Naive thymus-derived CD8-positive, alpha-beta T cell (primary cell): Measurements from ENCODE around the gene PLCH2. TPM values are rescaled to one million over a fixed set of nuclear protein-coding genes. Genes with fewer than 3 reads are reported as not detected.

ENCODE experiments used
- ATAC-seq, 2 donors: fragments of 150-1000 bp; cut with Tn5 transposase in 1 of 2; sonication (Bioruptor Pico), chemical (Tn5 transposase) in 1 of 2; 1 replicate in 1 of 2; 2 replicates in 1 of 2; pipeline ENCODE4 v1.10.0; 2021; ENCODE audit warnings: mild to moderate bottlenecking in 2 of 2, moderate library complexity in 2 of 2
- POLR2A ChIA-PET: fragments of 350-600 bp; sonication (Branson Sonifier 250); formaldehyde crosslinking; loops from one replicate; lab custom pipeline; 2021; ENCODE audit warnings: antibody characterized with exemption; lab: Charles Lee
- DNase-seq, 10 donors: peaks; one replicate each; pipeline versions ENCODE4 v3.0.0 to v3.0.0-alpha.2; 2020 to 2022
- H3K27ac Mint-ChIP-seq, 10 donors: one replicate each; pipeline ENCODE4 v1.8.0; 2020 to 2022; ENCODE audit warnings: mild to moderate bottlenecking in 10 of 10, mixed read lengths in 10 of 10, moderate library complexity in 4 of 10, inconsistent platforms in 1 of 10
- H3K27me3 Mint-ChIP-seq, 5 donors: one replicate each; pipeline ENCODE4 v1.8.0; 2021 to 2022; ENCODE audit warnings: mixed read lengths in 5 of 5
- H3K36me3 Mint-ChIP-seq, 3 donors: one replicate each; pipeline ENCODE4 v1.8.0; 2020 to 2022; ENCODE audit warnings: mixed read lengths in 3 of 3, mild to moderate bottlenecking in 2 of 3, inconsistent platforms in 1 of 3
- H3K4me1 Mint-ChIP-seq, 4 donors: one replicate each; pipeline ENCODE4 v1.8.0; 2021 to 2022; ENCODE audit warnings: mixed read lengths in 4 of 4
- H3K4me3 Mint-ChIP-seq, 10 donors: one replicate each; pipeline ENCODE4 v1.8.0; 2020 to 2022; ENCODE audit warnings: mild to moderate bottlenecking in 10 of 10, mixed read lengths in 10 of 10, moderate library complexity in 6 of 10, inconsistent platforms in 1 of 10
- H3K9me3 Mint-ChIP-seq, 9 donors: one replicate each; pipeline ENCODE4 v1.8.0; 2020 to 2022; ENCODE audit warnings: mixed read lengths in 9 of 9, mild to moderate bottlenecking in 3 of 9, inconsistent platforms in 1 of 9, moderate library complexity in 1 of 9
- polyA plus RNA-seq, 3 donors: library from polyadenylated mRNA; unstranded; fragments of 300-500 nt; fragmentation: Illumina TruSeq; gene quantifications; one replicate each; pipeline ENCODE4 v1.2.3, GENCODE V29; 2021
- total RNA-seq, 8 experiments: library from RNA in 2 of 8; stranded (reverse) in 2 of 8; gene quantifications; one replicate each; pipeline ENCODE4 v1.2.3 and lab custom pipeline; 2021 to 2026

PLCH2 gene
- total and polyA plus RNA-seq, 5 experiments from 2014 or later = 0.37 to 16.4 (median 0.52) TPM

DNA sequence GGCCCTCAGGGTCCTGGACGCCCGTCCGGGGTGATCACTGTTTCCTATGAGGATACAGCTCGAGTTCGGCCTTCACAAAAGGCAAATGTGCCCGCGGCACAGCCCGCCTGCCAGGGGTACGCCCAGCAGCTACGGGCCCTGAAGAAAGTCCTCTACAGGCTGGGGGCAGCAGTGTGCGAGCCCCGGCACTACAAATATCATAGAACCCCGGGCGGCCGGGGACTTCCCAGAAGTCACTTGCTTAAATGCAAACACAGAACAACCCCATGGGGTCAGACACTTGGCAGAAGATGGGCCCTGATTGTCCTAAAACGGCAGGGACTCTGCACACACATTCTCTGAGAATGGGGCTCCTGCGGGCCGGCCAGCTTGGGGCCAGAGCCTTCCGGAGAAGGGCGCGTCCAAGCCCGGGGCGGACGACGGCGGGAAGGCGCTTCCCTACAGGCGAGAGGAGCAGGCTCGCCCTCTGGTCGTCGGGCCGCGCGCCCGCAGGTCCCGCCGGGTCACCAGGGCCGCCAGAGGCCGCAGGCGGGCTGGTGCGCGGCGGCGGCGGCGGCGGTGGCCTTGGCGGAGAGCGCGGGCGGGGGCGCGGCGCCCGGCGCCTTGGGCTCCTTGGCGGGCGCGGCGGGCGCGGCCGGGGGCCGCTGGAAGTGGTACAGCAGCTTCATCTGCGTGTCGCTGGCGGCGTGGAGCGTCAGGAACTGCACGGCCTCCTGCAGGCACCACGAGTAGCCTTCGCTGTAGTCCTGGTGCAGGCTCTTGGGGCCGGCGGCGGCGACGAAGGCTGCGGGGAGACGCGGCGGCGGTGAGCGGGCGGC lies 53.1 kb downstream of the PLCH2 start:
- Mint-ChIP-seq H3K27ac (peak overlapping the region in 2 of 10 donors; percentile 43 to 78), H3K4me1 (peaks cover 17 to 34% (median 29%) of the 10 kb centered on the region in 4 donors), H3K27me3 (peaks cover 0 to 14% (median 6%) of the 10 kb centered on the region in 5 donors), H3K4me3 (peak overlapping the region; percentile 69 to 89 (median 76)), H3K36me3 (no peaks in the 10 kb centered on the region), H3K9me3 (no peaks in the 10 kb centered on the region)
- POLR2A ChIA-PET = interaction anchor here (0.6 to 15.0 kb wide), 7 partner anchors 8 to 1307 kb away, joined by 3 to 528 read pairs (median 6); partner anchors contain the start of genes PEX10 and TNFRSF14
- DNase-seq = peak in 8 of 10 donors; percentile 31 to 73 (median 40)
- ATAC-seq = peak; percentile 24 to 27

- POLR2A ChIA-PET = interaction anchor here (0.6 to 15.0 kb wide), 8 partner anchors 9 to 1307 kb away, joined by 3 to 528 read pairs (median 6); partner anchors contain the start of genes PEX10 and TNFRSF14
- H3K36me3 Mint-ChIP-seq = no peaks in the 10 kb centered on the region
- no peak for ATAC-seq
Observed at GRCh38 chr1:2529784-2530512, 53.9 kb downstream of the PLCH2 start, which contains the start of gene HES5. TSS of gene HES5 (minus strand) at chr1:2530263. CDS start at chr1:2530164, 99 bp downstream.

DNA sequence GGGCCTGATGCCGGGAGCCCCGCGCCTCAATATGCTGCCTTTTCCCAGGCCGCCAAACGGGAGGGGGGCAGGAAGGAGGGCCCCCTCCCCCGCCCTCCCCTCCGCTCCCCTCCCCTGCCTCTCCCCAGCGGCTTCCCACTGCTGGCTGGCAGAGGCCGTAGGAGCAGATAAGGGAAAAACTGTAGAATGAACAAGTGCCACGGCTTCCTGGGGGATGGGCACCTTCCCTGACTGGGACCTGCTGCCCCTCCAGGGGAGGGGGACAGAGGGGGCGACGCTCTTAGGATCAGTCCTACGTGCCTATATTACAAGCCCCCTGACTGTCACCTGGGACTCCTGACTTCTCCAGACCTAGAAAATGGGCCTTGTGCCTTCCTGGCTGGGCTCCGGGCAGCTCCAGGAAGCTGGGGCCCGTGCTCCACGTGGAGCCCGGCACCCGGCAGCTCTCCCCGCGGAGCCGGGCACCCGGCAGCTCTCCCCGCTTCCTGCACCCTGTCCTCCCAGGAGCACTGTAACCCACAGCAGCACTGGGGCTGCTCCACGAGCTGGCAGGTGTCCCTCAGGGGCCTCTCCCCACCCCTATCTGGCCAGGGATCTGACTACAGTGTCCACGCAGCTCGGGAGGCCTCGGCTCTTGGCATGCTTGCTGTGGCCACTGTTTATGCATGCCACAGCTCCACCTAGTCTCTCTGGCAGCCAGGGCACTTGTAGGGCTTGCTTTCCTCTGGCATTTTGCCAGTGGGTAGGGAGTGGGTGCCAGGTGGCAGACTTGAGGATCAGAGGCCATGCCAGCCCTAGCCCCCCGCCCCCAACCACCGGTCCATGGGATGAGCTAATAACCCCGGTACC lies 54.6 kb downstream of the PLCH2 start:
- peak overlapping the region in 1 of 10 donors; percentile 61 for H3K27ac Mint-ChIP-seq
- H3K36me3 Mint-ChIP-seq = no peaks in the 10 kb centered on the region
- no peak for ATAC-seq
- H3K4me1 Mint-ChIP-seq = peaks cover 7 to 23% (median 16%) of the 10 kb centered on the region in 4 donors
- peak in 1 of 10 donors; percentile 24 for DNase-seq
- H3K4me3 Mint-ChIP-seq = peak overlapping the region in 8 of 10 donors; percentile 32 to 83 (median 70)
- H3K27me3 Mint-ChIP-seq = peaks cover 0 to 14% (median 6%) of the 10 kb centered on the region in 5 donors
- no peaks in the 10 kb centered on the region for H3K9me3 Mint-ChIP-seq
- POLR2A ChIA-PET = interaction anchor here (1.0 to 15.0 kb wide), 3 partner anchors 11 to 25 kb away, joined by 3 to 528 read pairs (median 5); partner anchors contain the start of gene TNFRSF14

More at GRCh38 chr1:2529784-2530512, 53.9 kb downstream of the PLCH2 start, which contains the start of gene HES5:
- Mint-ChIP-seq H3K27ac (peak within 1 kb of the TSS in 3 of 10 donors; percentile 43 to 78 (median 61)), H3K4me1 (peaks cover 9 to 27% (median 21%) of the 10 kb centered on the region in 4 donors), H3K4me3 (peak within 1 kb of the TSS; percentile 69 to 89 (median 76)), H3K9me3 (no peaks in the 10 kb centered on the region), H3K27me3 (peaks cover 0 to 14% (median 6%) of the 10 kb centered on the region in 5 donors)
- peak in 2 of 10 donors; percentile 34 to 35 for DNase-seq

DNA sequence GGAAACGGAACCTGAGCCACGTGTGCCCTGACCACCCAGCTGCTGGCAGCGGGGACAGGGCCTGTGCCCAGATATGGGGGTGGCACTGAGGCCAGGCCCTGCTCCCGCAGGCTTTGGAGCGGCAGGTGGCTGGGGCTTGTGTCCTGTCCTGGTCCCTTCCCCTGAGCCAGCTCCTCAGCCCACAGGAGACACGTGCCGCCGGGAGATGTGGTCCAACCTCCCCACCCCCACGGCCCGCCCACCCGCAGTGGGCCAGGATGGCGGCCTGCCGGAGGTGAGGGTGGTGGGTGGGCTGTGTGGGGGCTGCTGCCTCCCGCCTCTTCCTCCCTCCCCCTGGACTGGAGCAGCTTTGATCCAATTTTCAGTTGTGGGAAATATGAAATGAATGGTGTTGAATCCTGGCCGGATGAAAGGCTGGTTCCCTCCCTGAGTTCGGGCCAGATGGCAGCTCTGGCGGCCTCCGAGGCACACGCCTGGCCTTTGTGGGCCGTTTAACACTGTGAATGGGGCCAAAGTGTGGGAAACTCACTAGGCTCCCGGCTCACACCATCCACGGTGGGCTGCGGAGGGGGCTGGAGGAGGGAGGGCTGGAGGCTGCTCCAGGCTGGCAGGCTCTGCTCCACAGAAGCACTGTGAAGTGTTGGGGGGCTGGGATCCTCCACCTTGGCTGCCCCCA lies 56.5 kb downstream of the PLCH2 start:
- Mint-ChIP-seq H3K4me1 (peaks cover 0 to 14% (median 8%) of the 10 kb centered on the region in 4 donors), H3K4me3 (no peak overlapping the region), H3K27me3 (peaks cover 0 to 14% (median 8%) of the 10 kb centered on the region in 5 donors), H3K9me3 (no peaks in the 10 kb centered on the region), H3K27ac (no peak overlapping the region), H3K36me3 (no peaks in the 10 kb centered on the region)
- no peak for ATAC-seq
- POLR2A ChIA-PET = interaction anchor here (1.0 to 15.0 kb wide), 5 partner anchors 8 to 117 kb away, joined by 3 to 528 read pairs (median 3); partner anchors contain the start of gene PANK4
- no peak for DNase-seq

GRCh38 chr1:2533365-2533764 lies 57.3 kb downstream of the PLCH2 start:
- DNase-seq (no peak), ATAC-seq (no peak)
- Mint-ChIP-seq H3K36me3 (no peaks in the 10 kb centered on the region), H3K4me3 (no peak overlapping the region), H3K27ac (peak overlapping the region in 1 of 10 donors; percentile 25), H3K4me1 (peaks cover 0 to 14% (median 7%) of the 10 kb centered on the region in 4 donors), H3K9me3 (no peaks in the 10 kb centered on the region), H3K27me3 (peaks cover 0 to 14% (median 8%) of the 10 kb centered on the region in 5 donors)
- POLR2A ChIA-PET = interaction anchor here (0.7 to 15.0 kb wide), 3 partner anchors 9 to 40 kb away, joined by 3 to 528 read pairs (median 21); partner anchors contain the start of gene PANK4

GRCh38 chr1:2534315-2534686 lies 58.2 kb downstream of the PLCH2 start:
- H3K27ac Mint-ChIP-seq = no peak overlapping the region
- H3K9me3 Mint-ChIP-seq = no peaks in the 10 kb centered on the region
- H3K4me1 Mint-ChIP-seq = peaks cover 0 to 8% (median 4%) of the 10 kb centered on the region in 4 donors
- H3K36me3 Mint-ChIP-seq = no peaks in the 10 kb centered on the region
- POLR2A ChIA-PET = interaction anchor here (1.0 to 15.0 kb wide), 4 partner anchors 9 to 119 kb away, joined by 3 to 528 read pairs (median 12); partner anchors contain the start of gene PANK4
- H3K27me3 Mint-ChIP-seq = peaks cover 0 to 12% (median 8%) of the 10 kb centered on the region in 5 donors
- no peak overlapping the region for H3K4me3 Mint-ChIP-seq
- DNase-seq (no peak), ATAC-seq (no peak)

DNA sequence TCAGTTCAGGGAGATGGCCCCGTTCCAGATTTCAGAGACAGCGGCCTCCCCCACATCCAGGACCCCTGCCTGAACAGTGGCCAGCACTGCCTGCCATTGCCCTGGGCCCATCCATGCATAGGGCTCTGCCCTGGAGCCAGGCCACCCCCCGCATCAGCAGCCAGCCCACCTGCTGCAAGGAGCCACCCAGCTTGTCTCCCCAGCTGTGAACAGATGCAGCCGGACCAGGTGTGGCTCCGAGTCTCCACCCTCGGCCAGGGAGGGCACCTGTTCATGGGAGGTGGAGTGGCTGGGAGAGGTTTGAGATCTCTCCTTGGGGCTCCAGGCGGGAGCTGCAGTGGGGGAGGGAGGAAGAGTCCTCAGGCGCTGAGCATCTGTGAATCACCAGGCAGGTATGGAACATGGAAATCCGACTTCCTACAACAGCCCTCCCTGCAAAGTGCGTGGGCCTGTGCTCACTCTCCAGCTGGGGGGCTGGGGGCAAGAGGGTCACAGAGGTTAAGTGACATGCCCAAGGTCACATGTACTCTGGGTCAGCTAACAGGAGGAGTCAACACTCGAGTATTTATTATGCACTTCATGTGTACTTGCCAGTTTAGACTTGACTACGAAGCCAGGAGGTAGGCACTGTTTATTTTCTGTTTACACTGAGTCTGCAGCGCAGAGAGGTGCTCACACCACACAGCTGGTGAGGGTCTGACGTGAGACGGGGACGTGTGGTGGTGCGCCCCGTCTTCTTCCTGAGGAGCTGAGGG lies 58.8 kb downstream of the PLCH2 start:
- POLR2A ChIA-PET = interaction anchor here (0.8 to 15.0 kb wide), 5 partner anchors 9 to 119 kb away, joined by 3 to 528 read pairs (median 3); partner anchors contain the start of gene PANK4
- no peak for DNase-seq
- no peak for ATAC-seq
- Mint-ChIP-seq H3K4me3 (no peak overlapping the region), H3K36me3 (no peaks in the 10 kb centered on the region), H3K4me1 (peaks cover 0 to 9% (median 4%) of the 10 kb centered on the region in 4 donors), H3K27me3 (peaks cover 0 to 12% (median 8%) of the 10 kb centered on the region in 5 donors), H3K27ac (no peak overlapping the region), H3K9me3 (no peaks in the 10 kb centered on the region)

DNA sequence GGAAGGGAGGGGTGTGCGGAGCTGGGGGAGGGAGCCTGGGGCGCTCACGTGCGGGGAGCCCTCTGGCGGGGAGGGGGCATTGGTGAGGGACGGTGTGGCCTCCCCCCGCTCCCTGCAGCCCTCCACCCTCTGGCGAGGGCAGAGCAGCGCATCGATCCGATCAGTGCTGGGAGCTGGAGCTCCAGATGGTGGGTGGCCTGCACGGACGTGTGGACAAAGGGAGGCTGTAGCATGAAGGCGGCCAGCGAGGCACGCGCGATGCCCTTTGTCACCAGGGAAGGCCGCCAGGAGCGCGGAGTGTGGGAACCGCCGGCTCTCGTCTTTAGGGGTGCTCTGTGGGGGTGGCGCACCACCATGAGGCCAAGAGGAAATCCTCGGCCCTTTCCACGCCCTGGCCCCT lies 59.4 kb downstream of the PLCH2 start:
- H3K36me3 Mint-ChIP-seq = no peaks in the 10 kb centered on the region
- H3K4me3 Mint-ChIP-seq = no peak overlapping the region
- peaks cover 0 to 9% (median 4%) of the 10 kb centered on the region in 4 donors for H3K4me1 Mint-ChIP-seq
- no peak overlapping the region for H3K27ac Mint-ChIP-seq
- H3K27me3 Mint-ChIP-seq = peaks cover 0 to 12% (median 8%) of the 10 kb centered on the region in 5 donors
- ATAC-seq (no peak), DNase-seq (no peak)
- H3K9me3 Mint-ChIP-seq = no peaks in the 10 kb centered on the region
- POLR2A ChIA-PET = interaction anchor here (0.8 to 15.0 kb wide), 5 partner anchors 8 to 120 kb away, joined by 3 to 528 read pairs (median 3); partner anchors contain the start of gene PANK4

DNA sequence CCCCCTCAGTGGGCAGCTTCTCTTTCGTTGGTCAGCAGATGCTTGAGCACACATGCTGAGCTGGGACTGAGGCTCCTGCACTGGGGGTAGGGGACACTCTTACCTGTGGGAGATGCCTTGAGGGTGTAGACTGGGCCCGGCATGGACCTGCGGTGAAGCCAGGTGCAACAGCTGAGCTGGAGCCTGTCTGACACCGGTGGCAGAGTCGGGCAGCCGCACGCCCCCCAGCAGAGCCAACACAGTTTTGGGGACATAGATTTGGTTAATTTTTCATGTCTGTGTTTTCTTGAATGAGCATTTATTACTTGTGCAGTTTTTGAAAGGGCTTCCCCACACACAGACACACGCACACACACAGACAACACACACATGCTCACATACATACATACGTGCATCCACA lies 59.9 kb downstream of the PLCH2 start:
- no peak overlapping the region for H3K27ac Mint-ChIP-seq
- peaks cover 0 to 10% (median 6%) of the 10 kb centered on the region in 5 donors for H3K27me3 Mint-ChIP-seq
- H3K4me1 Mint-ChIP-seq = peaks cover 0 to 7% (median under 1%) of the 10 kb centered on the region in 4 donors
- POLR2A ChIA-PET = interaction anchor here (5.2 to 15.0 kb wide), 2 partner anchors 8 to 11 kb away, joined by 21 to 528 read pairs; partner anchors contain the start of gene PANK4
- DNase-seq (no peak), ATAC-seq (no peak)
- H3K4me3 Mint-ChIP-seq = no peak overlapping the region
- H3K9me3 Mint-ChIP-seq = no peaks in the 10 kb centered on the region
- no peaks in the 10 kb centered on the region for H3K36me3 Mint-ChIP-seq

- POLR2A ChIA-PET = interaction anchor here (13.3 to 15.0 kb wide), 2 partner anchors 6 to 7 kb away, joined by 528 read pairs; partner anchors contain the start of genes HES5 and PANK4
- Mint-ChIP-seq H3K9me3 (no peaks in the 10 kb centered on the region), H3K27ac (no peak overlapping the region), H3K36me3 (no peaks in the 10 kb centered on the region), H3K4me3 (no peak overlapping the region), H3K27me3 (peaks cover 0 to 5% (median 0%) of the 10 kb centered on the region in 5 donors), H3K4me1 (peaks cover 0 to 13% (median 3%) of the 10 kb centered on the region in 4 donors)
- DNase-seq = no peak
- ATAC-seq = no peak
Observed at GRCh38 chr1:2537784-2538115, 61.7 kb downstream of the PLCH2 start.
